Prostate gland (tissue), 2 donors: ENCODE results near the gene CDH10.

Experiments
- CTCF ChIP-seq, 4 experiments: fragments of 200-600 bp in 2 of 4; fragments of 450-650 bp in 2 of 4; sonication (generic) in 2 of 4; IDR thresholded peaks; 1 replicate in 3 of 4; 2 replicates in 1 of 4; pipeline ENCODE4 v1.5.1; 2016 to 2019; ENCODE audit warnings: antibody characterized with exemption in 4 of 4, mild to moderate bottlenecking in 2 of 4, moderate library complexity in 2 of 4
- POLR2A ChIP-seq: fragments of 450-650 bp; IDR thresholded peaks from one replicate; pipeline ENCODE4 v1.6.1; 2016; ENCODE audit warnings: antibody characterized with exemption, mild to moderate bottlenecking

- TF ChIP-seq CTCF (IDR thresholded peaks at IDR 0.05) = no peak
- TF ChIP-seq POLR2A = no peak
Measured at GRCh38 chr5:24644761-24645160, at the start of gene CDH10.
